HG03139 (cell line): ENCODE measurements around the gene CEACAM16.
"Not testable (repeated sequence)": the region's sequence is repeated elsewhere in the genome, so short reads cannot be mapped to it uniquely, and the experiment has no call there.

Experiments
- ATAC-seq: cut with Tn5 transposase; IDR thresholded peaks from one replicate; pipeline ENCODE4 v1.9.1; 2021; ENCODE audit not compliant: unreplicated experiment

Gene CEACAM16

GRCh38 chr19:44702551-44703176 is 3.7 kb downstream of the CEACAM16 start:
- no peak for ATAC-seq

- ATAC-seq, result no peak
Observed at GRCh38 chr19:44703336-44704078, 4.6 kb downstream of the CEACAM16 start.

- ATAC-seq, result no peak
Observed at GRCh38 chr19:44704982-44705381, 6.0 kb downstream of the CEACAM16 start.

- ATAC-seq, result no peak
Observed at GRCh38 chr19:44705502-44706010, 6.6 kb downstream of the CEACAM16 start.

GRCh38 chr19:44706506-44707236 is 7.7 kb downstream of the CEACAM16 start:
- no peak for ATAC-seq

GRCh38 chr19:44707794-44708193 is 8.8 kb downstream of the CEACAM16 start:
- no peak for ATAC-seq

- no peak for ATAC-seq
Observed at GRCh38 chr19:44708940-44709339, 10.0 kb downstream of the CEACAM16 start.

GRCh38 chr19:44709434-44710266 is 10.7 kb downstream of the CEACAM16 start:
- not testable (repeated sequence) for ATAC-seq

- no peak for ATAC-seq
Observed at GRCh38 chr19:44710483-44710882, 11.5 kb downstream of the CEACAM16 start.

- no peak for ATAC-seq
Observed at GRCh38 chr19:44712864-44713515, 14.0 kb downstream of the CEACAM16 start.

GRCh38 chr19:44714597-44715169 is 15.7 kb downstream of the CEACAM16 start:
- ATAC-seq, result no peak

- ATAC-seq, result no peak
Observed at GRCh38 chr19:44717603-44718002, 18.7 kb downstream of the CEACAM16 start.

GRCh38 chr19:44718441-44719261 is 19.7 kb downstream of the CEACAM16 start:
- no peak for ATAC-seq

- no peak for ATAC-seq
Observed at GRCh38 chr19:44719262-44719701, 20.3 kb downstream of the CEACAM16 start.

- ATAC-seq, result not testable (repeated sequence)
Observed at GRCh38 chr19:44720396-44720795, 21.4 kb downstream of the CEACAM16 start.

GRCh38 chr19:44720945-44721344 is 22.0 kb downstream of the CEACAM16 start:
- no peak for ATAC-seq

- ATAC-seq, result not testable (repeated sequence)
Observed at GRCh38 chr19:44721369-44721768, 22.4 kb downstream of the CEACAM16 start.

GRCh38 chr19:44722131-44723121 is 23.5 kb downstream of the CEACAM16 start:
- no peak for ATAC-seq
